ENCODE data around the gene NEK1. TPM values are rescaled to one million over a fixed set of nuclear protein-coding genes. Genes with fewer than 3 reads are reported as not detected.

NEK1 gene
- polyA plus RNA-seq, 1 of the 3 experiments (the other 2 are of a cell fraction): 2.0 TPM

DNA sequence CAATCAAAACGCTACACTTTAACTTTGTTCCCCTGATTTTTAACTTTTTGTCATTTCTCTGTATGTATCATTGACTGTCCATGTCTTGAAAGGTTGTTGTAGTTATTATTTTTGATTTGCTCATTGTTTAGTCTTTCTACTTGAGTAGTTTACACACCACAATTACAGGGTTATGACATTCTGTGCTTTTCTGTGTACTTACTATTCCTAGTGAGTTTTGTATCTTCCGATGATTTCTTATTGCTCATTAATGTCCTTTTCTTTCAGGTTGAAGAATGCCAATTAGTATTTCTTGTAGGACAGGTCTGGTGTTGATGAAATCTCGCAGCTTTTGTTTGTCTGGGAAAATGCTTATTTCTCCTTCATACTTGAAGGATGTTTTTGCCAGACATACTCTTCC lies 252.4 kb downstream of the NEK1 start (continued):
- no peak for TF ChIP-seq EP300 (IDR thresholded peaks at IDR 0.05; ENCODE audit: borderline replicate concordance in 1 of 2, low read depth in 1 of 2, low read length in 1 of 2)
- TF ChIP-seq, protein P1, sequence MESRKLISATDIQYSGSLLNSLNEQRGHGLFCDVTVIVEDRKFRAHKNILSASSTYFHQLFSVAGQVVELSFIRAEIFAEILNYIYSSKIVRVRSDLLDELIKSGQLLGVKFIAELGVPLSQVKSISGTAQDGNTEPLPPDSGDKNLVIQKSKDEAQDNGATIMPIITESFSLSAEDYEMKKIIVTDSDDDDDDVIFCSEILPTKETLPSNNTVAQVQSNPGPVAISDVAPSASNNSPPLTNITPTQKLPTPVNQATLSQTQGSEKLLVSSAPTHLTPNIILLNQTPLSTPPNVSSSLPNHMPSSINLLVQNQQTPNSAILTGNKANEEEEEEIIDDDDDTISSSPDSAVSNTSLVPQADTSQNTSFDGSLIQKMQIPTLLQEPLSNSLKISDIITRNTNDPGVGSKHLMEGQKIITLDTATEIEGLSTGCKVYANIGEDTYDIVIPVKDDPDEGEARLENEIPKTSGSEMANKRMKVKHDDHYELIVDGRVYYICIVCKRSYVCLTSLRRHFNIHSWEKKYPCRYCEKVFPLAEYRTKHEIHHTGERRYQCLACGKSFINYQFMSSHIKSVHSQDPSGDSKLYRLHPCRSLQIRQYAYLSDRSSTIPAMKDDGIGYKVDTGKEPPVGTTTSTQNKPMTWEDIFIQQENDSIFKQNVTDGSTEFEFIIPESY (IDR thresholded peaks at IDR 0.05; ENCODE audit: borderline replicate concordance, low read depth): no peak
- no peak for TF ChIP-seq EZH2phosphoT487 (IDR thresholded peaks at IDR 0.05; ENCODE audit: borderline replicate concordance, low read depth)
- TF ChIP-seq SMC3 (IDR thresholded peaks at IDR 0.05; ENCODE audit: low read depth, low read length): no peak
- no peak for TF ChIP-seq POLR2AphosphoS5 (IDR thresholded peaks at IDR 0.05; ENCODE audit: low read depth, low read length)
- TF ChIP-seq, protein P2, sequence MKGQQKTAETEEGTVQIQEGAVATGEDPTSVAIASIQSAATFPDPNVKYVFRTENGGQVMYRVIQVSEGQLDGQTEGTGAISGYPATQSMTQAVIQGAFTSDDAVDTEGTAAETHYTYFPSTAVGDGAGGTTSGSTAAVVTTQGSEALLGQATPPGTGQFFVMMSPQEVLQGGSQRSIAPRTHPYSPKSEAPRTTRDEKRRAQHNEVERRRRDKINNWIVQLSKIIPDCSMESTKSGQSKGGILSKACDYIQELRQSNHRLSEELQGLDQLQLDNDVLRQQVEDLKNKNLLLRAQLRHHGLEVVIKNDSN (IDR thresholded peaks at IDR 0.05; ENCODE audit: borderline replicate concordance, low read depth): no peak
- no peak for TF ChIP-seq FOSL2 (IDR thresholded peaks at IDR 0.05; ENCODE audit: borderline replicate concordance, low read depth)
- TF ChIP-seq FOXM1 (IDR thresholded peaks at IDR 0.05; ENCODE audit: low read depth): no peak
- no peak for TF ChIP-seq RXRA (IDR thresholded peaks at IDR 0.05; ENCODE audit: borderline replicate concordance, low read depth)
- TF ChIP-seq, protein P3, sequence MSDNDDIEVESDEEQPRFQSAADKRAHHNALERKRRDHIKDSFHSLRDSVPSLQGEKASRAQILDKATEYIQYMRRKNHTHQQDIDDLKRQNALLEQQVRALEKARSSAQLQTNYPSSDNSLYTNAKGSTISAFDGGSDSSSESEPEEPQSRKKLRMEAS (IDR thresholded peaks at IDR 0.05; ENCODE audit: low read depth): no peak

DNA sequence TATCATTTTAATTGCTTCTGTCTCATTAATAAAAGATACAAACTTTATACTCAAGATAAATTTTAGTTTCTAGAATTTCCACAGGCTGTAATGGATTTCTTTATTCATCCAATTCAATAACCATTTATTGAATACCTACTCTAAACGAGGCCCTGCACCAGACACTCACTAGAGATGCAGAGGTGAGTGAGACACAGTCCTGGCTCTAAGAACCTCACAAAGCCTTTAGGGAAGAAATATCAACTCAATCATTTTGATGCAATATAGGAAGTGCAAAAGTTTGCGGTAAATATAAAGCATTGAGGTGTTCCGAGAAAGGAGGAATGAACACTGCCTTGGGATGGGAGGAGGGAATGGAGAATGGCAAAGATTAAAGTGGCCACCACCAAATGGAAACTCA lies 260.0 kb downstream of the NEK1 start:
- Histone ChIP-seq H3K9me2 (no peaks in the 10 kb centered on the region), H3F3A (replicated peaks; ENCODE audit: insufficient read depth) (no peaks in the 10 kb centered on the region), H3K9me3 (no peaks in the 10 kb centered on the region; the same call in 1 of the 2 replicates), H3K4me3 (ENCODE audit: low read depth in 2 of 2, low read length in 1 of 2) (no peak overlapping the region), H2AFZ (ENCODE audit: low read depth) (no peak overlapping the region), H3K27ac (ENCODE audit: low read depth in 2 of 2, low read length in 1 of 2) (no peak overlapping the region), H4K20me1 (ENCODE audit: insufficient read depth) (no peaks in the 10 kb centered on the region), H3K9ac (no peak overlapping the region), H3K79me2 (ENCODE audit: insufficient read depth) (no peaks in the 10 kb centered on the region), H3K4me2 (no peak overlapping the region), H3K36me3 (replicated peaks in 1 of 2; ENCODE audit: control insufficient read depth in 1 of 2, insufficient read depth in 2 of 2, low read length in 1 of 2) (no peaks in the 10 kb centered on the region), H3K4me1 (ENCODE audit: control insufficient read depth in 1 of 2, insufficient read depth in 2 of 2, low read depth in 1 of 2, low read length in 1 of 2) (no peaks in the 10 kb centered on the region; a peak in 1 of 4 replicates), H3K27me3 (ENCODE audit: insufficient read depth) (no peaks in the 10 kb centered on the region)
- no peak for DNase-seq
- CTCF ChIA-PET: no interaction called here
- WGBS (ENCODE audit: low lambda C conversion rate): 92% methylated on average over 3 of the region's 3 CpGs
- no peak for TF ChIP-seq MEF2A (IDR thresholded peaks at IDR 0.05; ENCODE audit: borderline replicate concordance, low read depth)
- no peak for TF ChIP-seq FOSL2 (IDR thresholded peaks at IDR 0.05; ENCODE audit: borderline replicate concordance, low read depth)
- TF ChIP-seq, protein P4, sequence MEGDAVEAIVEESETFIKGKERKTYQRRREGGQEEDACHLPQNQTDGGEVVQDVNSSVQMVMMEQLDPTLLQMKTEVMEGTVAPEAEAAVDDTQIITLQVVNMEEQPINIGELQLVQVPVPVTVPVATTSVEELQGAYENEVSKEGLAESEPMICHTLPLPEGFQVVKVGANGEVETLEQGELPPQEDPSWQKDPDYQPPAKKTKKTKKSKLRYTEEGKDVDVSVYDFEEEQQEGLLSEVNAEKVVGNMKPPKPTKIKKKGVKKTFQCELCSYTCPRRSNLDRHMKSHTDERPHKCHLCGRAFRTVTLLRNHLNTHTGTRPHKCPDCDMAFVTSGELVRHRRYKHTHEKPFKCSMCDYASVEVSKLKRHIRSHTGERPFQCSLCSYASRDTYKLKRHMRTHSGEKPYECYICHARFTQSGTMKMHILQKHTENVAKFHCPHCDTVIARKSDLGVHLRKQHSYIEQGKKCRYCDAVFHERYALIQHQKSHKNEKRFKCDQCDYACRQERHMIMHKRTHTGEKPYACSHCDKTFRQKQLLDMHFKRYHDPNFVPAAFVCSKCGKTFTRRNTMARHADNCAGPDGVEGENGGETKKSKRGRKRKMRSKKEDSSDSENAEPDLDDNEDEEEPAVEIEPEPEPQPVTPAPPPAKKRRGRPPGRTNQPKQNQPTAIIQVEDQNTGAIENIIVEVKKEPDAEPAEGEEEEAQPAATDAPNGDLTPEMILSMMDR (IDR thresholded peaks at IDR 0.05): no peak
- TF ChIP-seq RAD21 (IDR thresholded peaks at IDR 0.05; ENCODE audit: low read length): no peak
- TF ChIP-seq EZH2phosphoT487 (IDR thresholded peaks at IDR 0.05; ENCODE audit: borderline replicate concordance, low read depth): no peak
- TF ChIP-seq, protein P2 (IDR thresholded peaks at IDR 0.05; ENCODE audit: borderline replicate concordance, low read depth): no peak
- TF ChIP-seq JUND (IDR thresholded peaks at IDR 0.05): no peak
- TF ChIP-seq NRF1 (IDR thresholded peaks at IDR 0.05; ENCODE audit: low read depth, low read length): no peak
- TF ChIP-seq, protein P1 (IDR thresholded peaks at IDR 0.05; ENCODE audit: borderline replicate concordance, low read depth): no peak
- TF ChIP-seq RFX5 (IDR thresholded peaks at IDR 0.05; ENCODE audit: low read length): no peak
- TF ChIP-seq TAF1 (IDR thresholded peaks at IDR 0.05; ENCODE audit: borderline replicate concordance, low read depth, low read length): no peak
- TF ChIP-seq, protein P5, sequence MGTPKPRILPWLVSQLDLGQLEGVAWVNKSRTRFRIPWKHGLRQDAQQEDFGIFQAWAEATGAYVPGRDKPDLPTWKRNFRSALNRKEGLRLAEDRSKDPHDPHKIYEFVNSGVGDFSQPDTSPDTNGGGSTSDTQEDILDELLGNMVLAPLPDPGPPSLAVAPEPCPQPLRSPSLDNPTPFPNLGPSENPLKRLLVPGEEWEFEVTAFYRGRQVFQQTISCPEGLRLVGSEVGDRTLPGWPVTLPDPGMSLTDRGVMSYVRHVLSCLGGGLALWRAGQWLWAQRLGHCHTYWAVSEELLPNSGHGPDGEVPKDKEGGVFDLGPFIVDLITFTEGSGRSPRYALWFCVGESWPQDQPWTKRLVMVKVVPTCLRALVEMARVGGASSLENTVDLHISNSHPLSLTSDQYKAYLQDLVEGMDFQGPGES (IDR thresholded peaks at IDR 0.05; ENCODE audit: low read depth, low read length): no peak
- TF ChIP-seq FOXJ3 (CRISPR knock-in tag; IDR thresholded peaks at IDR 0.05): no peak
- POLR2A ChIA-PET: no interaction called here
